ENCODE measurements around the gene ACO2. TPM values are rescaled to one million over a fixed set of nuclear protein-coding genes. Genes with fewer than 3 reads are reported as not detected.

ACO2 gene
- total RNA-seq, 1 experiment from 2014 or later = 76.7 TPM

GRCh38 chr22:41507330-41508063 lies 38.6 kb downstream of the ACO2 start:
- Histone ChIP-seq H3K36me3 (ENCODE audit: low read depth) (peaks cover 13% of the 10 kb centered on the region), H3K4me3 (no peak overlapping the region), H3K27ac (no peak overlapping the region), H3K27me3 (ENCODE audit: insufficient read depth, low read depth) (no peaks in the 10 kb centered on the region), H3K9me3 (ENCODE audit: insufficient read depth, low read depth) (no peaks in the 10 kb centered on the region), H3K4me2 (no peak overlapping the region), H3F3A (ENCODE audit: insufficient read depth, low read depth) (peaks cover 14% of the 10 kb centered on the region; the same call in 1 of the 2 replicates), H3K79me2 (ENCODE audit: low read depth) (no peaks in the 10 kb centered on the region; the same call in 1 of the 2 replicates), H3K4me1 (replicated peaks; ENCODE audit: insufficient read depth) (peaks cover 12% of the 10 kb centered on the region), H3K9me2 (ENCODE audit: insufficient read depth) (no peaks in the 10 kb centered on the region), H2AFZ (no peak overlapping the region), H4K20me1 (ENCODE audit: insufficient read depth) (peaks cover 6% of the 10 kb centered on the region)
- CTCF ChIA-PET = no interaction called here
- BruUV-seq (replicated peaks) = no TSS peak
- POLR2A ChIA-PET (ENCODE audit: unreplicated experiment) = no interaction called here
- no peak for TF ChIP-seq EZH2 (IDR thresholded peaks at IDR 0.05; ENCODE audit: low read depth)
- no peak for TF ChIP-seq CTCF (conservative IDR thresholded peaks at IDR 0.05)
- DNase-seq = no peak
- intact Hi-C loops (cut with micrococcal nuclease; ENCODE audit: unreplicated experiment) = no loop called here

GRCh38 chr22:41508770-41509170 lies 39.9 kb downstream of the ACO2 start:
- Histone ChIP-seq H3K27me3 (ENCODE audit: insufficient read depth, low read depth) (no peaks in the 10 kb centered on the region), H3K4me3 (no peak overlapping the region), H3K36me3 (ENCODE audit: low read depth) (peaks cover 14% of the 10 kb centered on the region), H3F3A (ENCODE audit: insufficient read depth, low read depth) (peaks cover 15% of the 10 kb centered on the region; the same call in 1 of the 2 replicates), H3K9me3 (ENCODE audit: insufficient read depth, low read depth) (no peaks in the 10 kb centered on the region), H3K79me2 (ENCODE audit: low read depth) (peaks cover 4% of the 10 kb centered on the region), H3K9me2 (ENCODE audit: insufficient read depth) (no peaks in the 10 kb centered on the region), H3K27ac (no peak overlapping the region), H4K20me1 (ENCODE audit: insufficient read depth) (peaks cover 11% of the 10 kb centered on the region; the same call in 1 of the 2 replicates), H3K4me1 (replicated peaks; ENCODE audit: insufficient read depth) (peaks cover 23% of the 10 kb centered on the region), H2AFZ (no peak overlapping the region), H3K4me2 (no peak overlapping the region)
- TF ChIP-seq EZH2 (IDR thresholded peaks at IDR 0.05; ENCODE audit: low read depth) (no peak), CTCF (conservative IDR thresholded peaks at IDR 0.05) (no peak)
- no peak for DNase-seq
- intact Hi-C loops (cut with micrococcal nuclease; ENCODE audit: unreplicated experiment) = no loop called here
- ChIA-PET CTCF (no interaction called here), POLR2A (ENCODE audit: unreplicated experiment) (no interaction called here)
- no TSS peak for BruUV-seq (replicated peaks)

GRCh38 chr22:41511521-41511968 lies 42.6 kb downstream of the ACO2 start:
- CTCF ChIA-PET = no interaction called here
- H3K4me1 ChIP-seq (replicated peaks; ENCODE audit: insufficient read depth) = peaks cover 23% of the 10 kb centered on the region
- H2AFZ ChIP-seq = no peak overlapping the region
- H3K4me2 ChIP-seq = no peak overlapping the region
- H3F3A ChIP-seq (ENCODE audit: insufficient read depth, low read depth) = peaks cover 20% of the 10 kb centered on the region; the same call in 1 of the 2 replicates
- BruUV-seq (replicated peaks) = no TSS peak
- no peaks in the 10 kb centered on the region for H3K9me2 ChIP-seq (ENCODE audit: insufficient read depth)
- DNase-seq = no peak
- peak overlapping the region; percentile 51 for H3K27ac ChIP-seq
- H3K4me3 ChIP-seq = no peak overlapping the region
- intact Hi-C loops (cut with micrococcal nuclease; ENCODE audit: unreplicated experiment) = loop anchor here (10.0 kb wide), 1 partner anchor 327 kb away; no protein-coding TSS in a partner anchor
- POLR2A ChIA-PET (ENCODE audit: unreplicated experiment) = no interaction called here
- no peaks in the 10 kb centered on the region for H3K9me3 ChIP-seq (ENCODE audit: insufficient read depth, low read depth)
- no peak for TF ChIP-seq CTCF (conservative IDR thresholded peaks at IDR 0.05)
- H3K27me3 ChIP-seq (ENCODE audit: insufficient read depth, low read depth) = no peaks in the 10 kb centered on the region
- peaks cover 19% of the 10 kb centered on the region for H3K36me3 ChIP-seq (ENCODE audit: low read depth)
- peaks cover 11% of the 10 kb centered on the region; the same call in 1 of the 2 replicates for H4K20me1 ChIP-seq (ENCODE audit: insufficient read depth)
- H3K79me2 ChIP-seq (ENCODE audit: low read depth) = peaks cover 4% of the 10 kb centered on the region
